Medulla oblongata (tissue), 1 donor: ENCODE data around the gene EIF3CL.
"Not testable (repeated sequence)": the region's sequence is repeated elsewhere in the genome, so short reads cannot be mapped to it uniquely, and the experiment has no call there.

Experiments used
- DNase-seq: peaks from one replicate; pipeline ENCODE4 v3.0.0-alpha.2; 2015; ENCODE audit errors: extremely low spot score

Gene EIF3CL

GRCh38 chr16:28403220-28404072 lies at the start of gene EIF3CL:
Gene EIF3CL (minus strand): TSS chr16:28403841. CDS start chr16:28403618, 223 bp downstream.
- not testable (repeated sequence) for DNase-seq

- DNase-seq, result not testable (repeated sequence)
Measured at GRCh38 chr16:28447081-28447480, 43.4 kb upstream of the EIF3CL start.

GRCh38 chr16:28446388-28446787 lies 42.7 kb upstream of the EIF3CL start:
- DNase-seq, result not testable (repeated sequence)

- not testable (repeated sequence) for DNase-seq
Measured at GRCh38 chr16:28443943-28444342, 40.3 kb upstream of the EIF3CL start.

GRCh38 chr16:28438899-28439298 lies 35.3 kb upstream of the EIF3CL start:
- not testable (repeated sequence) for DNase-seq

GRCh38 chr16:28435340-28435739 lies 31.7 kb upstream of the EIF3CL start:
- not testable (repeated sequence) for DNase-seq

- DNase-seq, result not testable (repeated sequence)
Measured at GRCh38 chr16:28426060-28426680, 22.5 kb upstream of the EIF3CL start.

GRCh38 chr16:28421071-28421750 lies 17.6 kb upstream of the EIF3CL start:
- not testable (repeated sequence) for DNase-seq

GRCh38 chr16:28417033-28417432 lies 13.4 kb upstream of the EIF3CL start:
- DNase-seq, result not testable (repeated sequence)

GRCh38 chr16:28414530-28414929 lies 10.9 kb upstream of the EIF3CL start:
- DNase-seq, result not testable (repeated sequence)

- not testable (repeated sequence) for DNase-seq
Measured at GRCh38 chr16:28413585-28413984, 9.9 kb upstream of the EIF3CL start.

GRCh38 chr16:28392054-28392453 lies 11.6 kb downstream of the EIF3CL start:
- not testable (repeated sequence) for DNase-seq

- DNase-seq, result not testable (repeated sequence)
Measured at GRCh38 chr16:28382177-28382867, 21.3 kb downstream of the EIF3CL start.

GRCh38 chr16:28377822-28378221 lies 25.8 kb downstream of the EIF3CL start:
- not testable (repeated sequence) for DNase-seq

- not testable (repeated sequence) for DNase-seq
Measured at GRCh38 chr16:28377108-28377625, 26.5 kb downstream of the EIF3CL start.

GRCh38 chr16:28375115-28375514 lies 28.5 kb downstream of the EIF3CL start:
- not testable (repeated sequence) for DNase-seq

- not testable (repeated sequence) for DNase-seq
Measured at GRCh38 chr16:28374281-28374680, 29.4 kb downstream of the EIF3CL start.

- peak; percentile 0 for DNase-seq
Measured at GRCh38 chr16:28367926-28368325, 35.7 kb downstream of the EIF3CL start.

GRCh38 chr16:28364268-28365173 lies 39.1 kb downstream of the EIF3CL start:
- not testable (repeated sequence) for DNase-seq

GRCh38 chr16:28363408-28363807 lies 40.2 kb downstream of the EIF3CL start, which contains the start of gene NPIPB6:
Gene NPIPB6 (minus strand): TSS chr16:28363508. CDS start chr16:28362822, 686 bp downstream.
- not testable (repeated sequence) for DNase-seq
